Osteocyte (in vitro differentiated cells): Measurements from ENCODE around the gene ZRANB1. TPM values are rescaled to one million over a fixed set of nuclear protein-coding genes. Genes with fewer than 3 reads are reported as not detected.
A peak's percentile ranks its signal among the peaks of the same experiment; 100 is the strongest.

ENCODE experiments used
- DNase-seq: peaks from one replicate; pipeline ENCODE4 v3.0.0; 2021; ENCODE audit warnings: mixed read lengths; ENCODE audit not compliant: unreplicated experiment; ENCODE audit errors: extremely low spot score
- H3K27ac Mint-ChIP-seq: one replicate; pipeline ENCODE4 v1.8.0; 2021; ENCODE audit warnings: mild to moderate bottlenecking, mixed read lengths; ENCODE audit not compliant: unreplicated experiment
- H3K27me3 Mint-ChIP-seq: one replicate; pipeline ENCODE4 v1.8.0; 2021; ENCODE audit warnings: mixed read lengths; ENCODE audit not compliant: unreplicated experiment
- H3K36me3 Mint-ChIP-seq: one replicate; pipeline ENCODE4 v1.8.0; 2021; ENCODE audit warnings: mixed read lengths; ENCODE audit not compliant: unreplicated experiment
- H3K4me1 Mint-ChIP-seq: one replicate; pipeline ENCODE4 v1.8.0; 2021; ENCODE audit warnings: mixed read lengths; ENCODE audit not compliant: unreplicated experiment
- H3K4me3 Mint-ChIP-seq: one replicate; pipeline ENCODE4 v1.8.0; 2021; ENCODE audit warnings: mild to moderate bottlenecking, moderate library complexity, mixed read lengths; ENCODE audit not compliant: unreplicated experiment
- H3K9me3 Mint-ChIP-seq: one replicate; pipeline ENCODE4 v1.8.0; 2021; ENCODE audit warnings: mixed read lengths; ENCODE audit not compliant: unreplicated experiment
- total RNA-seq: library from RNA; stranded (reverse); gene quantifications from 2 replicates; pipeline ENCODE4 v1.2.1, GENCODE V29; 2021
- TF ChIP-seq, protein P1 (sequence below): fragments of 200-600 bp; sonication (generic); IDR thresholded peaks from 2 replicates; pipeline ENCODE4 v1.5.0; 2021; ENCODE audit warnings: antibody characterized with exemption, mild to moderate bottlenecking, moderate library complexity

Gene ZRANB1
- total RNA-seq, 1 donor from 2014 or later = 26.8 TPM

DNA sequence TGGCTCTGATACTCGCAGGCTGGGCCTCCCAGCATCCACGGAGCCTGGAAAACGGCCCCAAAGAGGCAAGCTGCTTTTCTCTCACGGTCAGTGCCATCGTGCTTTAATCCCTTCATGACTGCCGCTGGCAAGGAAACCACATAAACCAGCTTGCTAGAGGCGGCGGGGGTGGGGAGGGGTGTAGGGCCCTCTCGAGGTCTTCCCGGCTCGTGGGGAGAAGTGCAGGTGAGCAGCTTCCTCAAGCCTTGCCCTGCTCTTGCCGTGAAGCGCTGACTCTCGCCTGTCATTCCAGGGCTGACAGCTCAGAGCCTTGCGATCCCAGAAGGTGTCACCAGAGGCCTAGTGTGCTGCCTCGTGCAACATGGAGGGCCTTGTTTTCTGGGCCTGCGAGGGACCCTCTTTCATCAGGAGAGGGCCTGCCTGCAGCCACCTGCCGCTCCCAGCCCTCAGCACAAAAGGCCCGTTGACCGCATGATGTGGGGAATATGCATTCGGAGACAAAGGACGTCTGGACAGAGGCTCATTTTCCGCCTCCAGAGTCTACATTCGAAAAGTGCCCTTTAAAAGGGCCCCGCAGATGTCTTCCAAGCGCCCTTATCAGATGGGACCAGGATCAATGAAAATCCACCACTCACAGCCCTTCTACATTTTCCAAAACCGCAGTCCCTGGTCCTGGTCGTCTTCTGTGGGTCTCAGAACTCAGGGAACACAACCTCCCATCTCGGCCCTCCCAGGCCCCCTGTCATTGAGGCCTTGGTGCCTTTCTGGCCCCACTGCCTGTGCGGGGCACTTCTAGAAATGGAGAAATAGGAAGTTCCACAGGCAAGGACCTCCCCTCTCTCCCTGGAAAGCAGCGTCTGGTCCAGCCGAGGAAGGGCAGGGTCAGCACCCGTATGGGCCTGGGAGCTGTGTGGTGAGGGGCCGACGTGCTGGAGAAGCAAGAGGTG, 58.7 kb downstream of the ZRANB1 start:
- peak; percentile 82 for DNase-seq

DNA sequence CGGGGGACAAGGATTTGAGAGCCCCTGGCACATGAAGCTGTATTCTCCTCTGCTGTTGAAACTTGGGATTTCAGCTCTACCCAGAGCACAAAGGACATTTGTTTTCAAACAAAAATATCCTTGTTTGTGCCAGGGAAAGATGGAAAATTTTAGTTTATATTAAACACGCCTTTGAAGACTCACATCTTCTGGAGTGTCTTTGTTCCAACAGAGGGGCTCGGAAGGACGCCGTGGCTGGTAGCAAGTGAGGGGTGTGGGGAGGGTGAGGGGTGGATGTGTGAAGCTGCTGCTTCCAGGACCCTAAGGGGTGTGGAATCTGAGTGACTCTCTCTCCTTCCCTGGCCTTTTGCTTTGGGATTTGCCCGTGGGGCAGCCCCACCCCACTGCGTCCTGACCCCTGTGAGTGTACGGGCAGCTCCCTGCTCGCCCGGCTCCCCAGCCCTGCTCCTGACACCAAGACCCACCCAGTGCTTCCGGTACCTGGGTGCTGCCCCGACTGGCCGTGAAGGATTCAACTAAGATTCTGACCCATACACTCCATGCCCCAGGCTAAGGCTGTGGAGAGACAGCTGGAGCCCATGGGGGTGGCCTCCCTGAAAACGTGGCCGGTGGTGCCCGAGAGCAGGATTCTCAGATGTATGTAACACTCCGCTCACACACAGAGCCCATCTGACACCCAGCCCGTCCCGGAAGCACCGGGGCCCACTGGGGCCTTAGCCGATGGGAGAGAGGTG, 59.6 kb downstream of the ZRANB1 start:
- Mint-ChIP-seq H3K27me3 (no peaks in the 10 kb centered on the region), H3K4me3 (no peak overlapping the region), H3K27ac (peak overlapping the region; percentile 50), H3K36me3 (peaks cover 21% of the 10 kb centered on the region), H3K4me1 (peaks cover 21% of the 10 kb centered on the region), H3K9me3 (no peaks in the 10 kb centered on the region)
- TF ChIP-seq, protein P1, sequence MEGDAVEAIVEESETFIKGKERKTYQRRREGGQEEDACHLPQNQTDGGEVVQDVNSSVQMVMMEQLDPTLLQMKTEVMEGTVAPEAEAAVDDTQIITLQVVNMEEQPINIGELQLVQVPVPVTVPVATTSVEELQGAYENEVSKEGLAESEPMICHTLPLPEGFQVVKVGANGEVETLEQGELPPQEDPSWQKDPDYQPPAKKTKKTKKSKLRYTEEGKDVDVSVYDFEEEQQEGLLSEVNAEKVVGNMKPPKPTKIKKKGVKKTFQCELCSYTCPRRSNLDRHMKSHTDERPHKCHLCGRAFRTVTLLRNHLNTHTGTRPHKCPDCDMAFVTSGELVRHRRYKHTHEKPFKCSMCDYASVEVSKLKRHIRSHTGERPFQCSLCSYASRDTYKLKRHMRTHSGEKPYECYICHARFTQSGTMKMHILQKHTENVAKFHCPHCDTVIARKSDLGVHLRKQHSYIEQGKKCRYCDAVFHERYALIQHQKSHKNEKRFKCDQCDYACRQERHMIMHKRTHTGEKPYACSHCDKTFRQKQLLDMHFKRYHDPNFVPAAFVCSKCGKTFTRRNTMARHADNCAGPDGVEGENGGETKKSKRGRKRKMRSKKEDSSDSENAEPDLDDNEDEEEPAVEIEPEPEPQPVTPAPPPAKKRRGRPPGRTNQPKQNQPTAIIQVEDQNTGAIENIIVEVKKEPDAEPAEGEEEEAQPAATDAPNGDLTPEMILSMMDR = no peak
- peak; percentile 84 for DNase-seq

More for the DNA sequence above, 58.7 kb downstream of the ZRANB1 start:
- TF ChIP-seq, protein P1 = peak; percentile 10
- Mint-ChIP-seq H3K36me3 (peaks cover 24% of the 10 kb centered on the region), H3K27ac (peak overlapping the region; percentile 7), H3K9me3 (no peaks in the 10 kb centered on the region), H3K4me1 (peaks cover 16% of the 10 kb centered on the region), H3K27me3 (no peaks in the 10 kb centered on the region), H3K4me3 (no peak overlapping the region)

DNA sequence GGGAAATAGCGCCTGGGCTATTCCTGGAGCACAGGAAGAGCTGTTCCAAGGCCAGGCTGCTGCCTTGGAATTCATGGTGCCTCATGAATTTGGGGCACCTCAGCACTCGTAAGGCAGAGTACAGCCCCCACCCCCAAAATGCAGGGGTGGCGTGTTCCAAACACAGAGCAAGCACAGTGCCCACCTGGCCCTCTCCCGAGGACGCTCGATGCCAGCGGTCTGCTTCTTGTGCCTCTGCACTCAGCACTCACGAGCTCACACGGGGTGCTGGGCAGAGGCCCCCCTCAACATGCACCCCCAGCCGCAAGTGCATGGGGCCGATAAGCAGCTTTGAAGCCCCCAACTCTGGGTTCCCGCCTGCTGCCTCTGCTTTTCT, 60.1 kb downstream of the ZRANB1 start:
- Mint-ChIP-seq H3K27me3 (no peaks in the 10 kb centered on the region), H3K4me3 (no peak overlapping the region)

DNA sequence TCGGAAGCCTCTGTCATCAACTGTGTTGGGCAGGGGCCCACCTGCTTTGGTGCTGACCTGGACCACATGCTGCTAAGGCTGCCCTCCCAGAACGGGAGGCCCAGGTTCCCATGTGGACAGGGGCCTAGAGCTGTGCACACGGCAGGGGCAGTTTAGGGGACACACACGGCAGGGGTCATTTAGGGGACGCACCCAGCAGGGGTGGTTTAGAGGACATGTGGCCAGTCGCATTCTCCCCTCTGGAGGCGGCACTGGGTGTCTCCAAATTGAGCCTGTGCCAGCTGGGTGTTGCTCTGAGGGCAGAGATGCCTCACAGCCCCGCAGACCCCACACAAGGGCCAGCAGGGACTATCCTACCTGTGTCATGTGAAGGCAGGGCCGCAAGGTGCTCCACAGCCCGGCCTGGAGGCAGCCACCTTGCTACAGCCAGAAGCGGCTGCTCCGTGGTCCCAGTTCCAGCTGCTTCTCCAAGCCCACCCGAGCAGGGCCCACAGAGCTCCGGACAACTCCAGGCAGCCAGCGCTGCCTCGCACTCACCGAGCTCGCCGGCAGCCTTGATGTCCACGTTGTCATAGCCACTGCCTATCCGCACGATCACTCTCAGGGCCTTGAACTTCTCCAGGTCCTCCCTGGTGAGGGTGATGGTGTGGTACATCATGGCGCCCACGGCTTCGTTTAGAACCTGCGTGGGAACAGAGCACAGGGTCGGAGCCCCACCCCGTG, 60.7 kb downstream of the ZRANB1 start:
- H3K27me3 Mint-ChIP-seq = no peaks in the 10 kb centered on the region
- no peak overlapping the region for H3K27ac Mint-ChIP-seq
- peaks cover 16% of the 10 kb centered on the region for H3K36me3 Mint-ChIP-seq
- TF ChIP-seq, protein P1 = no peak
- peaks cover 30% of the 10 kb centered on the region for H3K4me1 Mint-ChIP-seq
- no peak overlapping the region for H3K4me3 Mint-ChIP-seq
- no peaks in the 10 kb centered on the region for H3K9me3 Mint-ChIP-seq
- peak; percentile 76 for DNase-seq

More for the DNA sequence above, 60.1 kb downstream of the ZRANB1 start:
- Mint-ChIP-seq H3K4me1 (peaks cover 25% of the 10 kb centered on the region), H3K27ac (peak overlapping the region; percentile 50), H3K36me3 (peaks cover 20% of the 10 kb centered on the region), H3K9me3 (no peaks in the 10 kb centered on the region)
- no peak for DNase-seq
- TF ChIP-seq, protein P1 = no peak
